ENCODE measurements around the gene DDX17. TPM values are rescaled to one million over a fixed set of nuclear protein-coding genes. Genes with fewer than 3 reads are reported as not detected.

Gene DDX17
- total RNA-seq, 2 donors from 2014 or later, result 403 to 467 TPM

GRCh38 chr22:38444783-38445182, 61.3 kb downstream of the DDX17 start:
- intact Hi-C loops (cut with DNase I), result no loop called here
- 86 to 90% methylated on average over 9 to 10 of the region's 10 CpGs for WGBS, 2 donors
- Histone ChIP-seq H3K27ac (no peak overlapping the region), H3K4me1 (no peaks in the 10 kb centered on the region), H3K27me3 (no peaks in the 10 kb centered on the region), H3K9me3 (no peaks in the 10 kb centered on the region), H3K4me3 (no peak overlapping the region), H3K36me3 (replicated peaks in 1 of 2; ENCODE audit: insufficient read depth in 1 of 2, low read depth in 2 of 2) (no peaks in the 10 kb centered on the region)
- DNase-seq, result no peak
- ATAC-seq, result no peak
- no peak for TF ChIP-seq CTCF (IDR thresholded peaks at IDR 0.05)
- TF ChIP-seq POLR2A (IDR thresholded peaks at IDR 0.05), result no peak

- no peak overlapping the region for H3K27ac ChIP-seq
- no peak overlapping the region for H3K4me3 ChIP-seq
- WGBS, 2 donors, result 45 to 58% methylated on average over 17 to 21 of the region's 21 CpGs
- no peaks in the 10 kb centered on the region for H3K27me3 ChIP-seq
- no peak for DNase-seq
- H3K4me1 ChIP-seq, result no peaks in the 10 kb centered on the region
- no peaks in the 10 kb centered on the region for H3K9me3 ChIP-seq
- intact Hi-C loops (cut with DNase I), result no loop called here
- ATAC-seq, result no peak
- H3K36me3 ChIP-seq (replicated peaks in 1 of 2; ENCODE audit: insufficient read depth in 1 of 2, low read depth in 2 of 2), result no peaks in the 10 kb centered on the region
- TF ChIP-seq CTCF (IDR thresholded peaks at IDR 0.05) (no peak), POLR2A (IDR thresholded peaks at IDR 0.05) (no peak)
These were observed 62.2 kb downstream of the DDX17 start for GRCh38 chr22:38443628-38444521.

- TF ChIP-seq CTCF (IDR thresholded peaks at IDR 0.05), result no peak
- H3K36me3 ChIP-seq (replicated peaks in 1 of 2; ENCODE audit: insufficient read depth in 1 of 2, low read depth in 2 of 2), result no peaks in the 10 kb centered on the region
- H3K27ac ChIP-seq, result no peak overlapping the region
- no peaks in the 10 kb centered on the region for H3K9me3 ChIP-seq
- no peaks in the 10 kb centered on the region for H3K27me3 ChIP-seq
- intact Hi-C loops (cut with DNase I), result no loop called here
- no peak overlapping the region for H3K4me3 ChIP-seq
- no peak for ATAC-seq
- WGBS, 2 donors, result 53 to 66% methylated on average over 13 of the region's 13 CpGs
- H3K4me1 ChIP-seq, result no peaks in the 10 kb centered on the region
- DNase-seq, result no peak
These were observed 63.0 kb downstream of the DDX17 start for GRCh38 chr22:38442967-38443627.

GRCh38 chr22:38441620-38442287, 64.4 kb downstream of the DDX17 start:
- WGBS, 2 donors, result 67 to 69% methylated on average over 15 to 16 of the region's 16 CpGs
- H3K36me3 ChIP-seq (replicated peaks in 1 of 2; ENCODE audit: insufficient read depth in 1 of 2, low read depth in 2 of 2), result no peaks in the 10 kb centered on the region

More at GRCh38 chr22:38441620-38442287, 64.4 kb downstream of the DDX17 start:
- Histone ChIP-seq H3K27ac (no peak overlapping the region), H3K4me1 (no peaks in the 10 kb centered on the region), H3K4me3 (no peak overlapping the region), H3K27me3 (no peaks in the 10 kb centered on the region), H3K9me3 (no peaks in the 10 kb centered on the region)
- no peak for DNase-seq
- no peak for TF ChIP-seq CTCF (IDR thresholded peaks at IDR 0.05)
- no peak for TF ChIP-seq POLR2A (IDR thresholded peaks at IDR 0.05)
- intact Hi-C loops (cut with DNase I), result no loop called here
- no peak for ATAC-seq
